Stomach (tissue), 4 donors: Measurements from ENCODE around the gene A2M.

Experiments used
- POLR2A ChIP-seq, 4 donors: fragments of 450-650 bp; IDR thresholded peaks; one replicate each; pipeline ENCODE4 v1.6.1; 2016; ENCODE audit warnings: antibody characterized with exemption in 4 of 4, control low read depth in 2 of 4, mild to moderate bottlenecking in 1 of 4, moderate library complexity in 1 of 4
- TF ChIP-seq, protein P1 (sequence below), 7 experiments: fragments of 450-650 bp in 4 of 7; fragments of 200-600 bp in 3 of 7; sonication (generic) in 3 of 7; IDR thresholded peaks; one replicate each; pipeline ENCODE4 v1.5.1; 2016 to 2019; ENCODE audit warnings: antibody characterized with exemption in 7 of 7, control low read depth in 2 of 7, mild to moderate bottlenecking in 1 of 7

- TF ChIP-seq POLR2A (IDR thresholded peaks at IDR 0.05): no peak
- TF ChIP-seq, protein P1, sequence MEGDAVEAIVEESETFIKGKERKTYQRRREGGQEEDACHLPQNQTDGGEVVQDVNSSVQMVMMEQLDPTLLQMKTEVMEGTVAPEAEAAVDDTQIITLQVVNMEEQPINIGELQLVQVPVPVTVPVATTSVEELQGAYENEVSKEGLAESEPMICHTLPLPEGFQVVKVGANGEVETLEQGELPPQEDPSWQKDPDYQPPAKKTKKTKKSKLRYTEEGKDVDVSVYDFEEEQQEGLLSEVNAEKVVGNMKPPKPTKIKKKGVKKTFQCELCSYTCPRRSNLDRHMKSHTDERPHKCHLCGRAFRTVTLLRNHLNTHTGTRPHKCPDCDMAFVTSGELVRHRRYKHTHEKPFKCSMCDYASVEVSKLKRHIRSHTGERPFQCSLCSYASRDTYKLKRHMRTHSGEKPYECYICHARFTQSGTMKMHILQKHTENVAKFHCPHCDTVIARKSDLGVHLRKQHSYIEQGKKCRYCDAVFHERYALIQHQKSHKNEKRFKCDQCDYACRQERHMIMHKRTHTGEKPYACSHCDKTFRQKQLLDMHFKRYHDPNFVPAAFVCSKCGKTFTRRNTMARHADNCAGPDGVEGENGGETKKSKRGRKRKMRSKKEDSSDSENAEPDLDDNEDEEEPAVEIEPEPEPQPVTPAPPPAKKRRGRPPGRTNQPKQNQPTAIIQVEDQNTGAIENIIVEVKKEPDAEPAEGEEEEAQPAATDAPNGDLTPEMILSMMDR (IDR thresholded peaks at IDR 0.05): no peak
Measured at GRCh38 chr12:9127484-9127883, 11.8 kb upstream of the A2M start.
